ENCODE results near the gene PLD6.
"Not testable (repeated sequence)": the region's sequence is repeated elsewhere in the genome, so short reads cannot be mapped to it uniquely, and the experiment has no call there.

PLD6 gene

DNA sequence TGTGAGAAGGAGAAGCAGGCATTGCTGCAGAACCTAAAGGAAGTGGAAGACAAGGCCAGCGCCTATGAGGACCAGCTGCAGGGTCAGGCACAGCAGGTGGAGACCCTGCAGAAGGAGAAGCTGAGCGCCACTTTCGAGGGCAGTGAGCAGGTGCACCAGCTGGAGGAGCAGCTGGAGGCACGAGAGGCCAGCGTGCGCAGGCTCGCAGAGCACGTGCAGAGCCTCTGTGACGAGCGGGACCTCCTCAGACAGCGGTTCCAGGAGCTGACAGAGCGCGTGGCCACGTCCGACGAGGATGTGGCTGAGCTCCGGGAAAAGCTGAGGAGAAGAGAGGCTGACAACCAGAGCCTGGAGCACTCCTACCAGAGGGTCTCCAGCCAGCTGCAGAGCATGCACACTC, 41.5 kb downstream of the PLD6 start:
- CTCF ChIA-PET: interaction anchor here (0.9 to 2.1 kb wide), 3 partner anchors 9 to 13 kb away, joined by 3 to 4 read pairs (median 4); no protein-coding TSS in a partner anchor
- no peak overlapping the region for H3K27ac ChIP-seq (ENCODE audit: insufficient read depth in 1 of 2, low read depth in 1 of 2, low read length in 2 of 2, poor library complexity in 1 of 2, severe bottlenecking in 2 of 2)
- H3K27me3 ChIP-seq (replicated peaks in 2 of 5; ENCODE audit: control insufficient read depth in 4 of 5, insufficient read depth in 5 of 5, low read length in 4 of 5): no peaks in the 10 kb centered on the region
- H3K36me3 ChIP-seq (ENCODE audit: control insufficient read depth in 4 of 4, insufficient read depth in 4 of 4, low read length in 3 of 4): peaks cover 5 to 96% (median 74%) of the 10 kb centered on the region in 4 experiments
- no peak overlapping the region for H3K4me3 ChIP-seq (ENCODE audit: control insufficient read depth in 1 of 7, extremely low read depth in 1 of 7, insufficient read depth in 4 of 7, low read depth in 2 of 7, low read length in 6 of 7)
- no peaks in the 10 kb centered on the region for H3K9me3 ChIP-seq (ENCODE audit: control extremely low read depth in 1 of 5, control insufficient read depth in 4 of 5, insufficient read depth in 2 of 5, low read depth in 1 of 5, low read length in 4 of 5)
- 98% methylated on average over 16 of the region's 17 CpGs for WGBS (ENCODE audit: insufficient coverage)
- no peak for DNase-seq
- H3K4me1 ChIP-seq (ENCODE audit: control extremely low read depth in 1 of 4, control insufficient read depth in 4 of 4, insufficient read depth in 4 of 4, low read length in 3 of 4): no peaks in the 10 kb centered on the region
- POLR2A ChIA-PET: no interaction called here

DNA sequence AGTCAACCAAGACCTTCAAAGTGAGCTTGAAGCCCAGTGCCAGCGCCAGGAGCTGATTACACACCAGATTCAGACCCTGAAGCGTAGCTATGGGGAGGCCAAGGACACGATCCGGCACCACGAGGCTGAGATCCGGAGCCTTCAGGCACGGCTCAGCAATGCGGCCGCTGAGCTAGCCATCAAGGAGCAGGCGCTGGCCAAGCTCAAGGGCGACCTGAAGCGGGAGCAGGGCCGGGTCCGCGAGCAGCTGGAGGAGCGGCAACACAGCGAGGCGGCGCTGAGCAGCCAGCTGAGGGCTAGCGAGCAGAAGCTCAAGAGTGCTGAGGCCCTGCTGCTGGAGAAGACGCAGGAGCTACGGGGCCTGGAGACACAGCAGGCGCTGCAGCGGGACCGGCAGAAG, 42.0 kb downstream of the PLD6 start:
- H3K4me3 ChIP-seq (ENCODE audit: control insufficient read depth in 1 of 7, extremely low read depth in 1 of 7, insufficient read depth in 4 of 7, low read depth in 2 of 7, low read length in 6 of 7): no peak overlapping the region
- no peak for DNase-seq
- no peaks in the 10 kb centered on the region for H3K9me3 ChIP-seq (ENCODE audit: control extremely low read depth in 1 of 5, control insufficient read depth in 4 of 5, insufficient read depth in 2 of 5, low read depth in 1 of 5, low read length in 4 of 5)
- H3K4me1 ChIP-seq (ENCODE audit: control extremely low read depth in 1 of 4, control insufficient read depth in 4 of 4, insufficient read depth in 4 of 4, low read length in 3 of 4): no peaks in the 10 kb centered on the region
- peaks cover 5 to 96% (median 75%) of the 10 kb centered on the region in 4 experiments for H3K36me3 ChIP-seq (ENCODE audit: control insufficient read depth in 4 of 4, insufficient read depth in 4 of 4, low read length in 3 of 4)
- H3K27ac ChIP-seq (ENCODE audit: insufficient read depth in 1 of 2, low read depth in 1 of 2, low read length in 2 of 2, poor library complexity in 1 of 2, severe bottlenecking in 2 of 2): no peak overlapping the region
- POLR2A ChIA-PET: no interaction called here
- 98% methylated on average over 22 of the region's 25 CpGs for WGBS (ENCODE audit: insufficient coverage)
- CTCF ChIA-PET: interaction anchor here (1.1 to 2.1 kb wide), 2 partner anchors 10 to 11 kb away, joined by 4 read pairs; no protein-coding TSS in a partner anchor
- H3K27me3 ChIP-seq (replicated peaks in 2 of 5; ENCODE audit: control insufficient read depth in 4 of 5, insufficient read depth in 5 of 5, low read length in 4 of 5): no peaks in the 10 kb centered on the region

DNA sequence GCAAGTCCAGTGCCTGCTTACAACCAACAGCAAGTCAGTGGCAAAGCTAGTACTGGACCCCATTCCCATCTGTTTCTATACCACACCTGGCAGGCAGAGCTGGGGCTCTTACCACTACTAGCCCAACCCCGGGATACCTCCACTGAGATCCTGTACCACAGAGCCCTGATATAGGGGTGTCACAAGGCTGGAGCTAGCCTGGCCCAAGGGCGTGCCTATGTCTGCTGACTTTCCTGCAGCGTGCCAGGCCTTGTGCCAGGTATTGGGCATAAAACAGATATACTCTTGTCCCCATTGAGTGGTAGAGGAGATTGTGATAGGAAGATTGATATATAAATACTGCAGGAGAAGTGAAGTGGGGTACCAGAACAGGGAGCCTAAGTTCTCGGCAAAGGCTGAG, 44.4 kb downstream of the PLD6 start:
- Histone ChIP-seq H3K27ac (ENCODE audit: insufficient read depth in 1 of 2, low read depth in 1 of 2, low read length in 2 of 2, poor library complexity in 1 of 2, severe bottlenecking in 2 of 2) (no peak overlapping the region), H3K4me1 (ENCODE audit: control extremely low read depth in 1 of 4, control insufficient read depth in 4 of 4, insufficient read depth in 4 of 4, low read length in 3 of 4) (no peaks in the 10 kb centered on the region), H3K27me3 (replicated peaks in 2 of 5; ENCODE audit: control insufficient read depth in 4 of 5, insufficient read depth in 5 of 5, low read length in 4 of 5) (no peaks in the 10 kb centered on the region), H3K9me3 (ENCODE audit: control extremely low read depth in 1 of 5, control insufficient read depth in 4 of 5, insufficient read depth in 2 of 5, low read depth in 1 of 5, low read length in 4 of 5) (no peaks in the 10 kb centered on the region), H3K36me3 (ENCODE audit: control insufficient read depth in 4 of 4, insufficient read depth in 4 of 4, low read length in 3 of 4) (peaks cover 2 to 94% (median 69%) of the 10 kb centered on the region in 4 experiments), H3K4me3 (ENCODE audit: control insufficient read depth in 1 of 7, extremely low read depth in 1 of 7, insufficient read depth in 4 of 7, low read depth in 2 of 7, low read length in 6 of 7) (no peak overlapping the region)
- ChIA-PET CTCF (interaction anchor here (0.9 to 2.0 kb wide), 2 partner anchors 31 to 39 kb away, joined by 3 to 5 read pairs; no protein-coding TSS in a partner anchor), POLR2A (no interaction called here)
- DNase-seq: no peak
- 88% methylated on average over 2 of the region's 4 CpGs for WGBS (ENCODE audit: insufficient coverage)

DNA sequence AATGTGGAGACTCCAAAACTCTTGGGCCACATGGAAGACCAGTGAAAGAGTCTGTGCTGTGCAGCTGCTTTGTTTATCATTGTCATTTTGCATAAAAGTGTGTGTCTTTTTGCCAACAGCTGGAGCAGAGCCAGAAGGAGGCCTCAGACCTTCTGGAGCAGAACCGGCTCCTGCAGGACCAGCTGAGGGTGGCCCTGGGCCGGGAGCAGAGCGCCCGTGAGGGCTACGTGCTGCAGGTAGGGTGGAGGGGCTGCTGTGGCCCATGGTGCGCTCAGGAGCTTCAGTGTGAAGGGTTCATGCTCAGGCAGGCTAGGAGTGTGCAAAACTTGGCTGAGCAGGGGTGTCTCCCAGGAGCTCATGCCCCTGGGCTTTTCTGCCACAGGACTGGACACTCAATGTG, 45.0 kb downstream of the PLD6 start:
- no peaks in the 10 kb centered on the region for H3K27me3 ChIP-seq (replicated peaks in 2 of 5; ENCODE audit: control insufficient read depth in 4 of 5, insufficient read depth in 5 of 5, low read length in 4 of 5)
- no peak for DNase-seq
- no peaks in the 10 kb centered on the region for H3K9me3 ChIP-seq (ENCODE audit: control extremely low read depth in 1 of 5, control insufficient read depth in 4 of 5, insufficient read depth in 2 of 5, low read depth in 1 of 5, low read length in 4 of 5)
- POLR2A ChIA-PET: no interaction called here
- 98% methylated on average over 5 of the region's 6 CpGs for WGBS (ENCODE audit: insufficient coverage)
- no peak overlapping the region for H3K4me3 ChIP-seq (ENCODE audit: control insufficient read depth in 1 of 7, extremely low read depth in 1 of 7, insufficient read depth in 4 of 7, low read depth in 2 of 7, low read length in 6 of 7)
- H3K27ac ChIP-seq (ENCODE audit: insufficient read depth in 1 of 2, low read depth in 1 of 2, low read length in 2 of 2, poor library complexity in 1 of 2, severe bottlenecking in 2 of 2): no peak overlapping the region
- CTCF ChIA-PET: interaction anchor here (0.9 to 2.0 kb wide), 2 partner anchors 31 to 40 kb away, joined by 3 to 5 read pairs; no protein-coding TSS in a partner anchor
- H3K36me3 ChIP-seq (ENCODE audit: control insufficient read depth in 4 of 4, insufficient read depth in 4 of 4, low read length in 3 of 4): peaks cover 2 to 94% (median 69%) of the 10 kb centered on the region in 4 experiments
- H3K4me1 ChIP-seq (ENCODE audit: control extremely low read depth in 1 of 4, control insufficient read depth in 4 of 4, insufficient read depth in 4 of 4, low read length in 3 of 4): no peaks in the 10 kb centered on the region

DNA sequence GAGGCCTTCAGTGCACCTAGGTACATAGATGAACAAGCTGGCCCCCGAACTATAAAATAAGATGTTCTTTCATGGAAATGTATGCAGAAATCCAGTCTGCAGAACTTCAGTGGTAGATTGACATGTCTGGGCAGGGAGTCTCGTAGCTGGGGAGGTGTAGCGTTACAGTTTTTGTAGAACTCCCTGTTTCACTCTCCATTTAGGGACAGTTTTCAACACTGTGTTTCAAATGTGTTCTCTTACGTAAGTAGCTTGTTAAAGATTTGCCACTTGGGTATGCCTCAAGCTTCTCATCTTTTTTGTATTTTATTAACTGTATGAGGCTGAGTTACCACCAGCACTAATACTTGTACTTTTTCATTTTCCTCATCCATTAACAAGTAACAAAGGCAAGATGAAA, 46.6 kb downstream of the PLD6 start:
- Histone ChIP-seq H3K27me3 (replicated peaks in 2 of 5; ENCODE audit: control insufficient read depth in 4 of 5, insufficient read depth in 5 of 5, low read length in 4 of 5) (no peaks in the 10 kb centered on the region), H3K4me1 (ENCODE audit: control extremely low read depth in 1 of 4, control insufficient read depth in 4 of 4, insufficient read depth in 4 of 4, low read length in 3 of 4) (no peaks in the 10 kb centered on the region), H3K4me3 (ENCODE audit: control insufficient read depth in 1 of 7, extremely low read depth in 1 of 7, insufficient read depth in 4 of 7, low read depth in 2 of 7, low read length in 6 of 7) (no peak overlapping the region), H3K36me3 (ENCODE audit: control insufficient read depth in 4 of 4, insufficient read depth in 4 of 4, low read length in 3 of 4) (peaks cover 5 to 94% (median 69%) of the 10 kb centered on the region in 4 experiments), H3K27ac (ENCODE audit: insufficient read depth in 1 of 2, low read depth in 1 of 2, low read length in 2 of 2, poor library complexity in 1 of 2, severe bottlenecking in 2 of 2) (no peak overlapping the region), H3K9me3 (ENCODE audit: control extremely low read depth in 1 of 5, control insufficient read depth in 4 of 5, insufficient read depth in 2 of 5, low read depth in 1 of 5, low read length in 4 of 5) (no peaks in the 10 kb centered on the region)
- DNase-seq: no peak
- WGBS (ENCODE audit: insufficient coverage): 100% methylated on average over 3 of the region's 4 CpGs
- ChIA-PET POLR2A (interaction anchor here (0.6 kb wide), 1 partner anchor 27 kb away, joined by 3 read pairs; no protein-coding TSS in a partner anchor), CTCF (interaction anchor here (1.1 kb wide), 1 partner anchor 17 kb away, joined by 4 read pairs; no protein-coding TSS in a partner anchor)

DNA sequence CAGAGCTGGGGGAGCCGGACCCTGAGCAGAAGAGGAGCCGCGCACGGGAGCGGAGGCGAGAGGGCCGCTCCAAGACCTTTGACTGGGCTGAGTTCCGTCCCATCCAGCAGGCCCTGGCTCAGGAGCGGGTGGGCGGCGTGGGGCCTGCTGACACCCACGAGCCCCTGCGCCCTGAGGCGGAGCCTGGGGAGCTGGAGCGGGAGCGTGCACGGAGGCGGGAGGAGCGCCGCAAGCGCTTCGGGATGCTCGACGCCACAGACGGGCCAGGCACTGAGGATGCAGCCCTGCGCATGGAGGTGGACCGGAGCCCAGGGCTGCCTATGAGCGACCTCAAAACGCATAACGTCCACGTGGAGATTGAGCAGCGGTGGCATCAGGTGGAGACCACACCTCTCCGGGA, 47.6 kb downstream of the PLD6 start:
- H3K27me3 ChIP-seq (replicated peaks in 2 of 5; ENCODE audit: control insufficient read depth in 4 of 5, insufficient read depth in 5 of 5, low read length in 4 of 5); H3K9me3 ChIP-seq (ENCODE audit: control extremely low read depth in 1 of 5, control insufficient read depth in 4 of 5, insufficient read depth in 2 of 5, low read depth in 1 of 5, low read length in 4 of 5); POLR2A ChIA-PET; H3K4me3 ChIP-seq (ENCODE audit: control insufficient read depth in 1 of 7, extremely low read depth in 1 of 7, insufficient read depth in 4 of 7, low read depth in 2 of 7, low read length in 6 of 7); H3K27ac ChIP-seq (ENCODE audit: insufficient read depth in 1 of 2, low read depth in 1 of 2, low read length in 2 of 2, poor library complexity in 1 of 2, severe bottlenecking in 2 of 2); DNase-seq; CTCF ChIA-PET; H3K4me1 ChIP-seq (ENCODE audit: control extremely low read depth in 1 of 4, control insufficient read depth in 4 of 4, insufficient read depth in 4 of 4, low read length in 3 of 4): not testable (repeated sequence)
- 98% methylated on average over 33 of the region's 33 CpGs for whole genome bisulfite sequencing (ENCODE audit: insufficient coverage)
- H3K36me3 ChIP-seq (ENCODE audit: control insufficient read depth in 4 of 4, insufficient read depth in 4 of 4, low read length in 3 of 4): peaks cover 5 to 95% (median 72%) of the 10 kb centered on the region in 4 experiments

DNA sequence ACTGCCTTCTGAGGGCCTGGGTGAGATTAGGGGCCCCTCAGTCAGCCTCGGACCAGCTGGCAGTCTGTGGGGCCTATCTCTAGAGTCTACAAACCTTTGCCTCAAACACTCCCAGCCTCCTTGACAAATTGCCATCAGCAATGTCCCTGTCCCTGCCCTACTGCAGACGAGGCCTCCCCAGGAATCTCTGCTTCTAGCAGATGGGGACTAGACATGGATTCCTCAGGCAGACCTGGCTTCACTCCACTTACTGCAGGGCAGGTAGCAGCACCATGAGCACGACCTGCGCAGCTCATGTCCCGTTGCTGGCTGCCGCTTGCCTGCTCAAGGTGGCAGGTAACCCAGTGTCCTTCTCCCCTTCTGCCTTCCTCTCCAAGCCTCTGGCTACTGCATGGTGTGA, 49.1 kb downstream of the PLD6 start:
- CTCF ChIA-PET: no interaction called here
- no peak overlapping the region for H3K4me3 ChIP-seq (ENCODE audit: control insufficient read depth in 1 of 7, extremely low read depth in 1 of 7, insufficient read depth in 4 of 7, low read depth in 2 of 7, low read length in 6 of 7)
- peaks cover 5 to 88% (median 71%) of the 10 kb centered on the region in 4 experiments for H3K36me3 ChIP-seq (ENCODE audit: control insufficient read depth in 4 of 4, insufficient read depth in 4 of 4, low read length in 3 of 4)
- H3K9me3 ChIP-seq (ENCODE audit: control extremely low read depth in 1 of 5, control insufficient read depth in 4 of 5, insufficient read depth in 2 of 5, low read depth in 1 of 5, low read length in 4 of 5): no peaks in the 10 kb centered on the region
- no peaks in the 10 kb centered on the region for H3K27me3 ChIP-seq (replicated peaks in 2 of 5; ENCODE audit: control insufficient read depth in 4 of 5, insufficient read depth in 5 of 5, low read length in 4 of 5)
- H3K4me1 ChIP-seq (ENCODE audit: control extremely low read depth in 1 of 4, control insufficient read depth in 4 of 4, insufficient read depth in 4 of 4, low read length in 3 of 4): peaks cover 0 to 13% (median 7%) of the 10 kb centered on the region in 4 experiments
- DNase-seq: no peak
- POLR2A ChIA-PET: no interaction called here
- no peak overlapping the region for H3K27ac ChIP-seq (ENCODE audit: insufficient read depth in 1 of 2, low read depth in 1 of 2, low read length in 2 of 2, poor library complexity in 1 of 2, severe bottlenecking in 2 of 2)
- 100% methylated on average over 3 of the region's 6 CpGs for WGBS (ENCODE audit: insufficient coverage)

All from common myeloid progenitor, CD34-positive (primary cell).